Activated CD4-positive, alpha-beta T cell treated with anti-CD3 and anti-CD28 coated beads, Interleukin-2, amount 50 U/mL, for 24 hours (primary cell): ENCODE measurements around the gene IRF2.

Source experiments
- DNase-seq, 2 donors: peaks; one replicate each; pipeline ENCODE4 v3.0.0-alpha.2; 2020; ENCODE audit warnings: low read depth in 1 of 2, low spot score in 1 of 2

Gene IRF2

GRCh38 chr4:184410748-184411147 lies 63.6 kb downstream of the IRF2 start:
- no peak for DNase-seq

GRCh38 chr4:184409911-184410692 lies 64.2 kb downstream of the IRF2 start:
- DNase-seq: no peak

GRCh38 chr4:184409502-184409901 lies 64.8 kb downstream of the IRF2 start:
- no peak for DNase-seq

GRCh38 chr4:184408684-184409081 lies 65.7 kb downstream of the IRF2 start:
- DNase-seq: no peak

- no peak for DNase-seq
These were observed 66.2 kb downstream of the IRF2 start for GRCh38 chr4:184408021-184408683.

GRCh38 chr4:184406958-184407391 lies 67.4 kb downstream of the IRF2 start:
- no peak for DNase-seq

- DNase-seq: no peak
These were observed 70.3 kb downstream of the IRF2 start for GRCh38 chr4:184404047-184404446.

GRCh38 chr4:184403384-184403781 lies 71.0 kb downstream of the IRF2 start:
- no peak for DNase-seq

- DNase-seq: no peak
These were observed 71.5 kb downstream of the IRF2 start for GRCh38 chr4:184402740-184403383.

GRCh38 chr4:184402239-184402638 lies 72.1 kb downstream of the IRF2 start:
- DNase-seq: no peak

- DNase-seq: no peak
These were observed 72.8 kb downstream of the IRF2 start for GRCh38 chr4:184401397-184402171.

GRCh38 chr4:184400891-184401290 lies 73.5 kb downstream of the IRF2 start:
- DNase-seq: no peak

- DNase-seq: no peak
These were observed 73.9 kb downstream of the IRF2 start for GRCh38 chr4:184400375-184400870.

GRCh38 chr4:184399512-184399908 lies 74.8 kb downstream of the IRF2 start:
- DNase-seq: no peak

GRCh38 chr4:184398741-184399511 lies 75.4 kb downstream of the IRF2 start:
- no peak for DNase-seq

- DNase-seq: no peak
These were observed 76.7 kb downstream of the IRF2 start for GRCh38 chr4:184397516-184398163.

- no peak for DNase-seq
These were observed 77.5 kb downstream of the IRF2 start for GRCh38 chr4:184396570-184397515.

- DNase-seq: no peak
These were observed 78.4 kb downstream of the IRF2 start for GRCh38 chr4:184395971-184396391.

- DNase-seq: no peak
These were observed 78.9 kb downstream of the IRF2 start for GRCh38 chr4:184395451-184395917.
